Keratinocyte (primary cell): ENCODE data around the gene ZBTB44.

Experiments used
- CTCF ChIP-seq, 3 experiments: IDR thresholded peaks in 1 of 3; conservative IDR thresholded peaks in 1 of 3; optimal IDR thresholded peaks in 1 of 3; 2 replicates in 2 of 3; 3 replicates in 1 of 3; pipeline versions ENCODE3 to v1.5.1; 2011; ENCODE audit warnings: low read length in 3 of 3, mild to moderate bottlenecking in 3 of 3, moderate library complexity in 2 of 3, control low read depth in 1 of 3, inconsistent platforms in 1 of 3; ENCODE audit not compliant: insufficient read depth in 2 of 3; ENCODE audit errors: extremely low read depth in 1 of 3
- EZH2 ChIP-seq: IDR thresholded peaks from one replicate; pipeline ENCODE4 v1.6.1; 2012; ENCODE audit warnings: inconsistent platforms, mild to moderate bottlenecking, low read length, moderate library complexity

DNA sequence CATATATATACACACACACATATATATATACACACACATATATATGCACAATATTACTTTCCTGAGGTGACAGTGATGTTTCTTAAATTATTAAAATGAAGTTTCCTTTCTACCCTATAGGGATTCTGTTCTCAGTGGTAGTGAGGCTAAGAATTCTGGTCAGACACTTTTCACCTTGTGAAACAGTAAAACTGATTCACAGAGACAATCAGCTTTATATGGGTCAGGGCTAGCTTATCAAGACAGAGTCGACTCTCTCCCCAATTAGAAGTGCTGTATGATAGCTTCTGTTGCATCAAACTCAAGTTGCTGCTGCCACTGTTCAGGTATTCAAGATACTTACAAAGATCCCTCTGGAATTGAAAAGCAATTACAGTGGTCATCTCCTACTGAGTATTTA, 68.4 kb downstream of the ZBTB44 start:
- TF ChIP-seq CTCF (optimal IDR thresholded peaks at IDR 0.05 in 1 of 3, IDR thresholded peaks at IDR 0.05 in 1 of 3, conservative IDR thresholded peaks at IDR 0.05 in 1 of 3; ENCODE audit: extremely low read depth in 1 of 3, insufficient read depth in 2 of 3, low read length in 3 of 3): no peak
- no peak for TF ChIP-seq EZH2
